Bronchial epithelial cell (primary cell): ENCODE results near the gene HEATR5B. TPM values are rescaled to one million over a fixed set of nuclear protein-coding genes. Genes with fewer than 3 reads are reported as not detected.
A peak's percentile ranks its signal among the peaks of the same experiment; 100 is the strongest.

Source experiments
- DNase-seq: peaks from one replicate; pipeline ENCODE4 v3.0.0-alpha.2; 2010; ENCODE audit warnings: low read depth
- FAIRE-seq: peaks from 2 replicates; lab custom pipeline; 2011; peaks lifted over from hg19 to GRCh38; lab: Jason Lieb, UNC
- H3K27me3 ChIP-seq: 2 replicates; pipeline ENCODE4 v1.5.1; 2011; ENCODE audit warnings: low read length; ENCODE audit not compliant: control insufficient read depth, insufficient read depth
- H3K36me3 ChIP-seq: 2 replicates; pipeline ENCODE4 v1.5.1; 2011; ENCODE audit warnings: low read length; ENCODE audit not compliant: control insufficient read depth, insufficient read depth
- H3K4me3 ChIP-seq: 2 replicates; pipeline ENCODE4 v1.5.1; 2011; ENCODE audit warnings: mild to moderate bottlenecking, low read depth, low read length, control low read depth
- CTCF ChIP-seq: IDR thresholded peaks from 2 replicates; pipeline ENCODE4 v1.5.1; 2011; ENCODE audit warnings: mild to moderate bottlenecking, moderate library complexity, low read length, control low read depth, inconsistent platforms; ENCODE audit not compliant: insufficient read depth, severe bottlenecking
- total RNA-seq: library from RNA; depleted of rRNA; stranded (reverse); fragments of >200 nt; gene quantifications from 2 replicates; pipeline ENCODE4 v1.2.1, GENCODE V29; 2014

HEATR5B gene
- total RNA-seq, result 20.4 and 23.4 TPM in 2 replicates

- H3K4me3 ChIP-seq, result peak within 1 kb of the TSS; percentile 96
- no peak for FAIRE-seq
- TF ChIP-seq CTCF, result no peak
Observed at GRCh38 chr2:37083873-37084794, at the start of gene HEATR5B, which contains the start of gene GPATCH11. Gene HEATR5B, minus strand, starts transcription at chr2:37084372. Its CDS starts 958 bp downstream, at chr2:37083414. Gene GPATCH11, plus strand, starts transcription at chr2:37084518. Its CDS starts 3,864 bp downstream, at chr2:37088382.

GRCh38 chr2:37132914-37133313, 48.7 kb upstream of the HEATR5B start:
- Histone ChIP-seq H3K27me3 (no peaks in the 10 kb centered on the region), H3K4me3 (no peak overlapping the region), H3K36me3 (peaks cover 5% of the 10 kb centered on the region)
- TF ChIP-seq CTCF, result no peak
- peak; percentile 66 for FAIRE-seq
- no peak for DNase-seq

More at GRCh38 chr2:37083873-37084794, at the start of gene HEATR5B, which contains the start of gene GPATCH11:
- peak; percentile 97 for DNase-seq
- Histone ChIP-seq H3K27me3 (no peaks in the 10 kb centered on the region), H3K36me3 (no peaks in the 10 kb centered on the region)

GRCh38 chr2:37125416-37125815, 41.2 kb upstream of the HEATR5B start:
- DNase-seq (no peak), FAIRE-seq (peak; percentile 18)
- no peak for TF ChIP-seq CTCF
- peaks cover 2% of the 10 kb centered on the region for H3K36me3 ChIP-seq
- H3K27me3 ChIP-seq, result no peaks in the 10 kb centered on the region
- H3K4me3 ChIP-seq, result no peak overlapping the region

DNA sequence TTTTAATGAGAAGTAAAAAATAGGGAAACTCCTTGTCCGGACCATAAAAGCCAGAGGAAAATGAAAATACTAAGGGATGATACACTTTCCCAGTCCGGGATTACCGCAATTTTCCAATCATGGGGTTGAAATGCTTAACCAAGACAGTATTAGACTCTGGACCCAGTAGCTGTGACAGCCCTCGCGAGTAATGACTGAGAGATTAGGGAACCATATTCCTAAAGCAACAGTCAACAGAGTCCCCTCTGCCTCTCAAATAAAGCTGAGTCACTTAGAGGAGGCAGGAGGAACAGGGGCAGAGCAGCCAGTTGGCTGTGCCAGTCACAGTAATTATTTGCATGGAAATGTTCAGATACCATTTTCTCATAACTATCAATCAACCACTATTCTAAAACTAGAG, 35.0 kb upstream of the HEATR5B start:
- no peak for FAIRE-seq
- TF ChIP-seq CTCF, result no peak
- no peaks in the 10 kb centered on the region for H3K27me3 ChIP-seq
- peaks cover 3% of the 10 kb centered on the region for H3K36me3 ChIP-seq
- no peak overlapping the region for H3K4me3 ChIP-seq
- no peak for DNase-seq

GRCh38 chr2:37117566-37117965, 33.4 kb upstream of the HEATR5B start:
- no peak overlapping the region for H3K4me3 ChIP-seq
- DNase-seq (no peak), FAIRE-seq (no peak)
- no peaks in the 10 kb centered on the region for H3K27me3 ChIP-seq
- no peak for TF ChIP-seq CTCF
- peaks cover 3% of the 10 kb centered on the region for H3K36me3 ChIP-seq
